DND-41 (cell line): ENCODE measurements around the gene ORAI2.
A peak's percentile ranks its signal among the peaks of the same experiment; 100 is the strongest.

Experiments
- ATAC-seq: fragments of 200-7000 bp; cut with Tn5 transposase; 3 replicates; pipeline ENCODE4 v1.9.1; 2021; ENCODE audit warnings: low read depth; ENCODE audit not compliant: insufficient read depth
- DNase-seq: peaks from one replicate; pipeline ENCODE4 v3.0.0-alpha.2; 2020
- H2AFZ ChIP-seq: 2 replicates; pipeline ENCODE4 v1.6.0; 2012; ENCODE audit warnings: low read depth, low read length
- H3K27ac ChIP-seq: 2 replicates; pipeline ENCODE4 v1.5.1; 2012; ENCODE audit warnings: low read length, inconsistent platforms
- H3K27me3 ChIP-seq: fragments of 200-600 bp; sonication (generic); 2 replicates; pipeline ENCODE4 v1.6.0; 2012; ENCODE audit warnings: low read length, mild to moderate bottlenecking, inconsistent platforms; ENCODE audit not compliant: insufficient read depth, poor library complexity
- H3K36me3 ChIP-seq: 2 replicates; pipeline ENCODE4 v1.5.1; 2012; ENCODE audit warnings: low read length, inconsistent platforms; ENCODE audit not compliant: insufficient read depth
- H3K4me1 ChIP-seq: 2 replicates; pipeline ENCODE4 v1.5.1; 2012; ENCODE audit warnings: mild to moderate bottlenecking, low read length; ENCODE audit not compliant: insufficient read depth
- H3K4me2 ChIP-seq: 2 replicates; pipeline ENCODE4 v1.6.0; 2012; ENCODE audit warnings: mild to moderate bottlenecking, moderate library complexity, low read length, inconsistent platforms; ENCODE audit not compliant: insufficient read depth
- H3K4me3 ChIP-seq, 2 experiments: fragments of 200-600 bp in 1 of 2; shearing (Covaris generic) in 1 of 2; 2 replicates each; pipeline ENCODE4 v1.5.1; 2012 to 2016; ENCODE audit warnings: inconsistent platforms in 2 of 2, low read length in 2 of 2, mild to moderate bottlenecking in 2 of 2, low read depth in 1 of 2, moderate library complexity in 1 of 2
- H3K79me2 ChIP-seq: 2 replicates; pipeline ENCODE4 v1.6.0; 2012; ENCODE audit warnings: low read length, inconsistent platforms; ENCODE audit not compliant: insufficient read depth
- H3K9ac ChIP-seq: 2 replicates; pipeline ENCODE4 v1.6.0; 2012; ENCODE audit warnings: low read depth, mild to moderate bottlenecking, inconsistent platforms, low read length, moderate library complexity
- H3K9me3 ChIP-seq: 2 replicates; pipeline ENCODE4 v1.5.1; 2012; ENCODE audit warnings: low read length, moderate library complexity, mild to moderate bottlenecking, inconsistent platforms; ENCODE audit not compliant: insufficient read depth, severe bottlenecking
- H4K20me1 ChIP-seq: 2 replicates; pipeline ENCODE4 v1.6.0; 2012; ENCODE audit warnings: low read length; ENCODE audit not compliant: insufficient read depth
- CTCF ChIP-seq: IDR thresholded peaks from 2 replicates; pipeline ENCODE4 v1.5.1; 2012; ENCODE audit warnings: borderline replicate concordance, low read length, moderate library complexity, mild to moderate bottlenecking; ENCODE audit not compliant: poor library complexity, severe bottlenecking; ENCODE audit errors: extremely low read depth
- EZH2 ChIP-seq: IDR thresholded peaks from 3 replicates; pipeline ENCODE4 v1.6.1; 2012; ENCODE audit warnings: borderline replicate concordance, low read depth, mild to moderate bottlenecking, moderate library complexity, low read length, inconsistent platforms; ENCODE audit not compliant: severe bottlenecking

Gene ORAI2

GRCh38 chr7:102415685-102416225 lies 17.6 kb upstream of the ORAI2 start:
- Histone ChIP-seq H3K4me2 (no peak overlapping the region), H3K27me3 (no peaks in the 10 kb centered on the region), H3K9me3 (no peaks in the 10 kb centered on the region), H3K9ac (no peak overlapping the region), H3K27ac (no peak overlapping the region), H3K79me2 (peaks cover 11% of the 10 kb centered on the region; the same call in 1 of the 2 replicates), H3K4me3 (no peak overlapping the region), H2AFZ (no peak overlapping the region), H3K36me3 (peaks cover 93% of the 10 kb centered on the region), H3K4me1 (no peaks in the 10 kb centered on the region), H4K20me1 (peaks cover 6% of the 10 kb centered on the region; the same call in 1 of the 2 replicates)
- DNase-seq, result no peak
- ATAC-seq, result 0 out of 3 replicates have a peak, but pooled peaks have one; percentile 37
- TF ChIP-seq CTCF, result no peak
- no peak for TF ChIP-seq EZH2

DNA sequence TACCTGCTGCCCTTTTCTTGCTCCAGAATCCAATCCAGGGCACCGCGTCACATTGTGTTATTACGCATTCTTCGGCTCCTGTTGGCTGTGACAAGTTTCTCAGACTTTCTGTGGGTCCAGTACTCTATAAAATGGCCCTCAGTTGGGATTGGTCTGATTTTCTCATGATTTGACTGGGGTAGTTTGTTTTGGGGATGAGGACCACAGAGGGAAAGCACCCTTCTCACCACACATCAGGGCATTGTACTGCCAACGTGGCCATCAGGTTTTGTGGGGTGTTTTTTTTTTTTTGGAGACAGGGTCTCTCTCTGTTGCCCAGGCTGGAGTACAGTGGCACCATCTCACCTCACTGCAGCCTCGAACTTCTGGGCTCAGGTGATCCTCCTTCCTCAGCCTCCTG lies 17.0 kb upstream of the ORAI2 start:
- H3K79me2 ChIP-seq, result peaks cover 11% of the 10 kb centered on the region; the same call in 1 of the 2 replicates
- no peak overlapping the region for H3K4me2 ChIP-seq
- ATAC-seq, result no peak
- no peak overlapping the region for H3K4me3 ChIP-seq
- no peaks in the 10 kb centered on the region for H3K27me3 ChIP-seq
- no peak overlapping the region for H2AFZ ChIP-seq
- H3K4me1 ChIP-seq, result no peaks in the 10 kb centered on the region
- no peak overlapping the region for H3K9ac ChIP-seq
- H4K20me1 ChIP-seq, result peaks cover 6% of the 10 kb centered on the region; the same call in 1 of the 2 replicates
- TF ChIP-seq EZH2 (no peak), CTCF (no peak)
- H3K27ac ChIP-seq, result no peak overlapping the region
- H3K9me3 ChIP-seq, result no peaks in the 10 kb centered on the region
- peaks cover 93% of the 10 kb centered on the region for H3K36me3 ChIP-seq
- DNase-seq, result no peak

DNA sequence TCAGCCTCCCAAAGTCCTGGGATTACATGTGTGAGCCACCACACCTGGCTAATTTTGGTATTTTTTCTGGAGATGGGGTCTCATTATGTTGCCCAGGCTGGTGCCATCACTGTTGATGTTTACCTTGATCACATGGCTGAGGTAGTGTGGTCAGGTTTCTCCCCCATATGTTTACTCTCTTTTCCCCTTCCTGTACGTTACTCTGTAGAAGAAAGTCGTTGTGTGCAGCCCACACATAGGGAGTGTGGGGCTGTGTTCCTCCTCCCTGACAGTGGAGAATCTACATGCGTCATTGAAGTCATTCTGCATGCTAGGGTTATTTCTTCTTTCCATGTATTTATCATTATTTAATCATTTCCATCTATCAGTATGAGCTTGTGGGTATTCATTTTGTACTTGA lies 16.3 kb upstream of the ORAI2 start:
- H3K4me3 ChIP-seq, result no peak overlapping the region
- DNase-seq (no peak), ATAC-seq (no peak)
- peaks cover 9% of the 10 kb centered on the region; the same call in 1 of the 2 replicates for H3K79me2 ChIP-seq
- TF ChIP-seq EZH2, result no peak
- no peak for TF ChIP-seq CTCF
- no peak overlapping the region for H3K9ac ChIP-seq
- H2AFZ ChIP-seq, result no peak overlapping the region
- no peaks in the 10 kb centered on the region for H3K27me3 ChIP-seq
- peaks cover 6% of the 10 kb centered on the region; the same call in 1 of the 2 replicates for H4K20me1 ChIP-seq
- no peak overlapping the region for H3K4me2 ChIP-seq
- H3K36me3 ChIP-seq, result peaks cover 89% of the 10 kb centered on the region
- H3K4me1 ChIP-seq, result no peaks in the 10 kb centered on the region
- no peak overlapping the region for H3K27ac ChIP-seq
- H3K9me3 ChIP-seq, result no peaks in the 10 kb centered on the region

GRCh38 chr7:102418592-102418991 lies 14.8 kb upstream of the ORAI2 start:
- no peak overlapping the region for H3K4me3 ChIP-seq
- no peak overlapping the region for H3K27ac ChIP-seq
- no peaks in the 10 kb centered on the region for H3K27me3 ChIP-seq
- H3K9ac ChIP-seq, result no peak overlapping the region
- H3K4me2 ChIP-seq, result no peak overlapping the region
- no peaks in the 10 kb centered on the region for H3K4me1 ChIP-seq
- H3K79me2 ChIP-seq, result peaks cover 6% of the 10 kb centered on the region; the same call in 1 of the 2 replicates
- H2AFZ ChIP-seq, result no peak overlapping the region
- 0 out of 2 replicates have a peak, but pooled peaks cover 3% of the 10 kb centered on the region for H4K20me1 ChIP-seq
- ATAC-seq (no peak), DNase-seq (no peak)
- TF ChIP-seq CTCF (no peak), EZH2 (no peak)
- H3K9me3 ChIP-seq, result no peaks in the 10 kb centered on the region
- peaks cover 76% of the 10 kb centered on the region for H3K36me3 ChIP-seq
